OCI-LY1 (cell line): ENCODE data around the gene ATG9B.

Source experiments
- H2AFZ ChIP-seq: fragments of 200-600 bp; sonication (generic), shearing (Covaris generic); 2 replicates; pipeline ENCODE4 v1.6.0; 2014; ENCODE audit warnings: antibody characterized with exemption, mild to moderate bottlenecking, low read length
- H3F3A ChIP-seq: fragments of 200-600 bp; sonication (generic), shearing (Covaris generic); 2 replicates; pipeline ENCODE4 v1.6.0; 2014; ENCODE audit warnings: mild to moderate bottlenecking, antibody characterized with exemption, low read length, moderate library complexity; ENCODE audit not compliant: insufficient read depth
- H3K27ac ChIP-seq: fragments of 200-600 bp; sonication (generic); 2 replicates; pipeline ENCODE4 v1.5.1; 2014; ENCODE audit warnings: low read length, mixed run types, mild to moderate bottlenecking, low read depth; ENCODE audit not compliant: poor library complexity, severe bottlenecking
- H3K27me3 ChIP-seq: fragments of 200-600 bp; sonication (generic); 2 replicates; pipeline ENCODE4 v1.6.0; 2014; ENCODE audit warnings: antibody characterized with exemption, mild to moderate bottlenecking, low read length, moderate library complexity; ENCODE audit not compliant: insufficient read depth
- H3K36me3 ChIP-seq: fragments of 200-600 bp; sonication (generic); 2 replicates; pipeline ENCODE4 v1.6.1; 2014; ENCODE audit warnings: mild to moderate bottlenecking, antibody characterized with exemption, low read length, moderate library complexity, mixed read lengths; ENCODE audit not compliant: insufficient read depth
- H3K4me1 ChIP-seq: fragments of 200-600 bp; sonication (generic); 2 replicates; pipeline ENCODE4 v1.5.1; 2014; ENCODE audit warnings: mild to moderate bottlenecking, low read length, moderate library complexity; ENCODE audit not compliant: insufficient read depth, severe bottlenecking
- H3K4me2 ChIP-seq: fragments of 200-600 bp; sonication (generic), shearing (Covaris generic); 2 replicates; pipeline ENCODE4 v1.6.1; 2014; ENCODE audit warnings: low read length
- H3K4me3 ChIP-seq: fragments of 200-600 bp; sonication (generic); 2 replicates; pipeline ENCODE4 v1.5.1; 2014; ENCODE audit warnings: low read length, low read depth, mild to moderate bottlenecking, mixed read lengths; ENCODE audit not compliant: poor library complexity, severe bottlenecking
- H3K79me2 ChIP-seq: fragments of 200-600 bp; shearing (Covaris generic); 2 replicates; pipeline ENCODE4 v1.6.1; 2016; ENCODE audit warnings: mixed run types, low read length, mixed read lengths; ENCODE audit not compliant: insufficient read depth
- H3K9ac ChIP-seq: fragments of 200-600 bp; sonication (generic), shearing (Covaris generic); 2 replicates; pipeline ENCODE4 v1.6.1; 2014; ENCODE audit warnings: mild to moderate bottlenecking, low read length, mixed read lengths
- H3K9me2 ChIP-seq: fragments of 200-600 bp; sonication (generic), shearing (Covaris generic); 2 replicates; pipeline ENCODE4 v1.6.1; 2014; ENCODE audit warnings: low read depth, mild to moderate bottlenecking, low read length, mixed read lengths
- H3K9me3 ChIP-seq: fragments of 200-600 bp; shearing (Covaris generic); 2 replicates; pipeline ENCODE4 v1.6.1; 2014; ENCODE audit warnings: low read length, mixed read lengths
- H4K20me1 ChIP-seq: fragments of 200-600 bp; sonication (generic), shearing (Covaris generic); 2 replicates; pipeline ENCODE4 v1.6.0; 2016; ENCODE audit warnings: mild to moderate bottlenecking, low read length; ENCODE audit not compliant: insufficient read depth
- EZH2 ChIP-seq: fragments of 200-600 bp; sonication (generic), shearing (Covaris generic); IDR thresholded peaks from 2 replicates; pipeline ENCODE4 v1.8.0; 2017; ENCODE audit warnings: borderline replicate concordance, mixed run types, mild to moderate bottlenecking, antibody characterized with exemption, low read length, moderate library complexity, mixed read lengths
- TF ChIP-seq, protein P1 (sequence below): fragments of 200-600 bp; sonication (generic), shearing (Covaris generic); IDR thresholded peaks from 2 replicates; pipeline ENCODE4 v1.5.1; 2017; ENCODE audit warnings: mild to moderate bottlenecking, antibody characterized with exemption, low read length, moderate library complexity, mixed read lengths

Gene ATG9B

DNA sequence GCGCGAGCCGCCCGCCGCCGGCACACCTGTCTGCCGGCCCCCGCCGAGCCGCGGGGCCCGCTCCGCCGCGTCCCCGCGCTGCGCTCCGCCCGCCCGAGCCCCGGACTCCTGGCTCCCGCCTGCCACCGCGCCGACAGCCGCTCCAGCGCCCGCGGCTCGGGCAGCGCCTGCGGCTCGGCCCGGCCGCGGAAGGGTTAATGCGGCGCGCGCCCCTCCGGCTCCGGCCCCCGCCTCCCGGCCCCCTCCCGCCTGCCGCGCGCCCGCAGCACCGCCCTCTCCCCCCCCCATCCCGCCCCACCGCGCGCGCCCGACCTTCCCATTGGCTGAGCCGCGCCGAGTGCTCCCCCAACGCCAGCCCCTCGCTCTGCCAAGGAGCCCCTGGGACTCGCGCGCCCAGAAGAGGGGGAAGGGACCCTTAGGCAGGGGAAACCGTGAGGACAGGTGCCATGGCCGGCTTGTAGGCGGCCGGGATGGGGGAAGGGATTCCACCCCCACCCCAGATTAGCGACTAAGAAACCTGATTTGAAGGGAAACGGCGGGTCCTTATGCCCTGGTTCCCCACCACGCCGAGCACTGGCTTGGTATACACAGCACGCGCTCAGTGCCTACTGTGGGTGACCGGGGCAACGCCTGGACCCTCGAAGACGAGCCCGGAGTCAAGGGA lies 46.0 kb downstream of the ATG9B start, which contains the start of gene KCNH2:
TSS of gene KCNH2 (minus strand) at position 196 of the 664 bp plus-strand sequence. CDS start 408 bp downstream, outside the sequence.
- Histone ChIP-seq H3K79me2 (no peaks in the 10 kb centered on the region), H3K36me3 (no peaks in the 10 kb centered on the region), H3K9ac (peak within 1 kb of the TSS; percentile 49; the same call in 1 of the 2 replicates), H4K20me1 (no peaks in the 10 kb centered on the region), H2AFZ (no peak within 1 kb of the TSS), H3K27me3 (peaks cover 18% of the 10 kb centered on the region; the same call in 1 of the 2 replicates), H3F3A (no peaks in the 10 kb centered on the region), H3K4me1 (peaks cover 50% of the 10 kb centered on the region), H3K4me3 (peak within 1 kb of the TSS; percentile 60), H3K9me2 (no peaks in the 10 kb centered on the region), H3K9me3 (no peaks in the 10 kb centered on the region), H3K27ac (no peak within 1 kb of the TSS), H3K4me2 (peak within 1 kb of the TSS; percentile 86)
- no peak for TF ChIP-seq EZH2

DNA sequence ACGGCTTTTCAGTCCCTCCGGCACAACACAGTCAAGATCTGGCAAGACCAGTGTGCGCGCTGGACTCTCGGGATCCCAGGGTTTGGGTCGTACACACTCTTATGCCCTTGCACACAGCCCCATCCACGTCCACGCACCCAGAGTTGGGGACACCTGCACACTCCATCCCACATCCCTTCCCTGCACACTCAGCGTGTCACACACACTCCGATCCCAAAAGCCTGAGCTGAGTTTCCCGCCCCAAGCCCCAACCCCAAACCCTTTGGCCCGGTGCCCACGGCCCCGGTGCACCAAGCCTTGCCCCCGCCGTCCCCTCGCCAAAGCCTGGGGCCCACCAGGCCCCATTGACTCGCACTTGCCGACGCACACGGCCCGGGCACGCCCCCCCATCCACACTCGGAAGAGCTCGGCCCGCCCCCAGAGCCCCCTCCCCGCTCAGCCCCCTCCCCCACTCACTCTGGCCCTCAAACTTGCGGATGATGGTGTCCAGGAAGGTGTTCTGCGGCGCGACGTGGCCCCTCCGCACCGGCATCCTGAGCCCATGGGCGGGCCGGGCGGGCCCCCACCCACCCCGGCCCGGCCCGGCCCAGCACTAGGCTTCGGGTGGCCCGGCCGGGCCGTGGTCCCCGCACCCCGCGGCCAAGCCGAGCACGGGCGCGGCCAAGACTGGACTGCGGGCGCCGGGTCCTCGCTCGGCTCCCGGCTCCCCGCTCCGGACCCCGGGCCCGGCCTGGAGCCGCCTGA lies 46.7 kb downstream of the ATG9B start:
- H3K9me3 ChIP-seq, result no peaks in the 10 kb centered on the region
- TF ChIP-seq EZH2, result no peak
- TF ChIP-seq, protein P1, sequence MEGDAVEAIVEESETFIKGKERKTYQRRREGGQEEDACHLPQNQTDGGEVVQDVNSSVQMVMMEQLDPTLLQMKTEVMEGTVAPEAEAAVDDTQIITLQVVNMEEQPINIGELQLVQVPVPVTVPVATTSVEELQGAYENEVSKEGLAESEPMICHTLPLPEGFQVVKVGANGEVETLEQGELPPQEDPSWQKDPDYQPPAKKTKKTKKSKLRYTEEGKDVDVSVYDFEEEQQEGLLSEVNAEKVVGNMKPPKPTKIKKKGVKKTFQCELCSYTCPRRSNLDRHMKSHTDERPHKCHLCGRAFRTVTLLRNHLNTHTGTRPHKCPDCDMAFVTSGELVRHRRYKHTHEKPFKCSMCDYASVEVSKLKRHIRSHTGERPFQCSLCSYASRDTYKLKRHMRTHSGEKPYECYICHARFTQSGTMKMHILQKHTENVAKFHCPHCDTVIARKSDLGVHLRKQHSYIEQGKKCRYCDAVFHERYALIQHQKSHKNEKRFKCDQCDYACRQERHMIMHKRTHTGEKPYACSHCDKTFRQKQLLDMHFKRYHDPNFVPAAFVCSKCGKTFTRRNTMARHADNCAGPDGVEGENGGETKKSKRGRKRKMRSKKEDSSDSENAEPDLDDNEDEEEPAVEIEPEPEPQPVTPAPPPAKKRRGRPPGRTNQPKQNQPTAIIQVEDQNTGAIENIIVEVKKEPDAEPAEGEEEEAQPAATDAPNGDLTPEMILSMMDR, result no peak
- H3K9ac ChIP-seq, result peak overlapping the region; percentile 42; the same call in 1 of the 2 replicates
- H3F3A ChIP-seq, result no peaks in the 10 kb centered on the region
- H4K20me1 ChIP-seq, result no peaks in the 10 kb centered on the region
- H3K9me2 ChIP-seq, result no peaks in the 10 kb centered on the region
- no peaks in the 10 kb centered on the region for H3K36me3 ChIP-seq
- H3K4me3 ChIP-seq, result peak overlapping the region; percentile 57
- H2AFZ ChIP-seq, result no peak overlapping the region
- no peaks in the 10 kb centered on the region for H3K79me2 ChIP-seq
- H3K4me2 ChIP-seq, result peak overlapping the region; percentile 86
- H3K4me1 ChIP-seq, result peaks cover 51% of the 10 kb centered on the region
- 0 out of 2 replicates have a peak, but pooled peaks cover 14% of the 10 kb centered on the region for H3K27me3 ChIP-seq
- no peak overlapping the region for H3K27ac ChIP-seq

DNA sequence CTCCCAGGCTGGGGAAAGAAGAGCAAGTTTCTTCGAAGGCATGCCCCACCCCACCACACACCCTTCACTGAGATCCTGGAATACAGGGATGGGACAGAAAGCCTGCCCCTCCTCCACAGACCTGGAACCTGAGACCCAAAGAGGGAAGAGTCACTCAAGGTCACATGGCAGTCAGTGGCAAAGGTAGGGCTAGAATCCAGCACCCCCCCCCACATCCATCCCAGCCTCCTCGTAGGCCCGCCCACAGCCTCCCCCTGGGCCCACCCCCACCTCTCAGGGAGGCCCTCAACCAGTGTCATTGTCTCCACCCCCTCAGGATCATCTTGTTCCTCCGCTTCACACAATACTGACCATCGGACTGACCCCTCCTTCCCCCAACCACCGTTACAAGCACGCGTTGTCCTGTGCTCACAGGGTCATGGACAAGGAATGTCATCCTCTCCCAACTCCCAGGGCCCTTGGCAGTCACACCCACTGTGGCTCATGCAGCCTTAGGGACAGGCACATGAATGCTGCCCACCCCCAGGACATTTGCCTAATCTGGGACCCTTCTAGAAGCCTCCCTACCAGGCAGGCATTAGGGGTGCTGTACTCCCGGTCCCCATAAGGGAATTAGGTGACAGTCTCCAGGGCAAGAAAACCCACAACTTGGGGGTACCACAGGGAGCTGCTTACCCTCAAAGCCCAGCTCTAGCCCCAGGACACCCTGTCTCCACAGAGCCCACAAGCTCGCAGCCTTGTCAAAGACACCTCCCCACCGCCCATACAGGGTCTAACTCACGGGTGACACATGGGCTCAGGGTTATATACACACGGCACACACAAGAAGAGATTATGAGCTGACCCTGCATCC lies 47.5 kb downstream of the ATG9B start:
- Histone ChIP-seq H2AFZ (no peak overlapping the region), H3K4me3 (peak overlapping the region; percentile 57), H3K4me1 (peaks cover 51% of the 10 kb centered on the region), H3K9me3 (no peaks in the 10 kb centered on the region), H3K4me2 (peak overlapping the region; percentile 86), H3K36me3 (no peaks in the 10 kb centered on the region), H4K20me1 (no peaks in the 10 kb centered on the region), H3K9me2 (no peaks in the 10 kb centered on the region), H3F3A (no peaks in the 10 kb centered on the region), H3K27ac (no peak overlapping the region), H3K27me3 (0 out of 2 replicates have a peak, but pooled peaks cover 7% of the 10 kb centered on the region), H3K79me2 (no peaks in the 10 kb centered on the region), H3K9ac (peak overlapping the region; percentile 42; the same call in 1 of the 2 replicates)
- TF ChIP-seq EZH2, result no peak
- TF ChIP-seq, protein P1, result no peak
